GM12873 (cell line): ENCODE data around the gene BOLL.

Experiments used
- TF ChIP-seq, protein P1 (sequence below): IDR thresholded peaks from 2 replicates; pipeline ENCODE4 v1.5.1; 2012; ENCODE audit warnings: low read depth, mild to moderate bottlenecking, moderate library complexity, low read length, control low read depth; ENCODE audit not compliant: insufficient read depth; ENCODE audit errors: missing control alignments

The BOLL gene

DNA sequence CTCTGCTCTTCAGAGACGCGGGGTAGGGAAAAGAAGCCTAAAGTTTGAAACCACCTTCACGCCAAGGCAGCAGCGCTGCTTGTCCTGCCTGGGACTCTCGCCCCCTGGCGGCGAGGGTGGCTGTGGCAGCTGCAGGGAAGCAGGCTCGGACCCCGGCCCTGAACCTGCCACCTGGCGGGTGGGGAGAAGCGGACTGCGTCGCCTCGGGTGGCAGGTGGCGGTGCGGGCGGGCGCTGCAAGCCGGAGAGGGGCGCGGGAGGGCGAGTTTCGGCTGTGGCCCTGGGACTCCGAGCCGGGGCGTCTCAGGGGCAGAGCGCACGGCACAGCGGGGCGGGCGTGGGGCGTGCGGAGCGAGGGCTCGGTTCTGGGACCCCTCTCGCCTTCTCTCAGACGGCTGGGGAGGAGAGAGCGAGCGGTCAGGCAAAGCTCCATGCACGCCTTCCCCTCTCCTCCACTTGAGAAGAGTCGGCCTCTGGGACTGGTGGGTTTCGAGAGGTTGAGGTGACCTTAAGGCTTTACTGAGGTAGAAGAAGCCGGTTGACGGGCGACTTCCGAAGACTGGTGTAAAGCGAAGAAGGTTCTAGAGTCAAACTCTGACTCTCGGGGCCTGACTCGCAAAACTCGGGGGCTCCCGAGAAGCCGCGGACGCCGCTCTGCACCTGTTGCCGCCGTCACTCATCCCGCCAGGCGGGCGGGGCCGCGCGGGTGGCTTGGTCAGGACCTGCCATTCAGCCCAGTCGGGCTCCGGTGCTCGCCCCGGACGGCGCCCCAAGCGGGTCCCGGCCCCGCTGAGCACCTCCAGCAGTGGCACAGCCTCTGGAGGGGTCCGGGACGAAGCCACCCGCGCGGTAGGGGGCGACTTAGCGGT, 1.1 kb upstream of the BOLL start:
- TF ChIP-seq, protein P1, sequence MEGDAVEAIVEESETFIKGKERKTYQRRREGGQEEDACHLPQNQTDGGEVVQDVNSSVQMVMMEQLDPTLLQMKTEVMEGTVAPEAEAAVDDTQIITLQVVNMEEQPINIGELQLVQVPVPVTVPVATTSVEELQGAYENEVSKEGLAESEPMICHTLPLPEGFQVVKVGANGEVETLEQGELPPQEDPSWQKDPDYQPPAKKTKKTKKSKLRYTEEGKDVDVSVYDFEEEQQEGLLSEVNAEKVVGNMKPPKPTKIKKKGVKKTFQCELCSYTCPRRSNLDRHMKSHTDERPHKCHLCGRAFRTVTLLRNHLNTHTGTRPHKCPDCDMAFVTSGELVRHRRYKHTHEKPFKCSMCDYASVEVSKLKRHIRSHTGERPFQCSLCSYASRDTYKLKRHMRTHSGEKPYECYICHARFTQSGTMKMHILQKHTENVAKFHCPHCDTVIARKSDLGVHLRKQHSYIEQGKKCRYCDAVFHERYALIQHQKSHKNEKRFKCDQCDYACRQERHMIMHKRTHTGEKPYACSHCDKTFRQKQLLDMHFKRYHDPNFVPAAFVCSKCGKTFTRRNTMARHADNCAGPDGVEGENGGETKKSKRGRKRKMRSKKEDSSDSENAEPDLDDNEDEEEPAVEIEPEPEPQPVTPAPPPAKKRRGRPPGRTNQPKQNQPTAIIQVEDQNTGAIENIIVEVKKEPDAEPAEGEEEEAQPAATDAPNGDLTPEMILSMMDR = peak; percentile 58

DNA sequence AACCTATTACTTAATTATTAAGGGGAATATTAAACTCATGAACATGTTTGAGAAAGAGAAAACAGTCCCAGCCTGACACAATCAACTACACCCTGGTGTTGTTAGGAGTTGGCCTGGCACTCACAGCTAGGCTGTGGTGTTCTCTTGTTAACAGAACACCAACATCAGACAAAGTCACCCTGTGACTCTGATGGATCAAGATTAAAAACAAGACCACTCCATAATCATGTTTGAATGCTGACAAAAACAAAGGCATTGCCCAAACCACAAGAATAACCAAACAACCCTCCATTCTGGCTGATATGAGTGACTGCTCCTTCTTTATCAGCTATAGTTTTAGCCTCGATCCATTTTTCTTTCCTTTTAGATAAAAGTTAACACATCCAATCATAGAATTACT, 3.0 kb downstream of the BOLL start:
- TF ChIP-seq, protein P1 = no peak

DNA sequence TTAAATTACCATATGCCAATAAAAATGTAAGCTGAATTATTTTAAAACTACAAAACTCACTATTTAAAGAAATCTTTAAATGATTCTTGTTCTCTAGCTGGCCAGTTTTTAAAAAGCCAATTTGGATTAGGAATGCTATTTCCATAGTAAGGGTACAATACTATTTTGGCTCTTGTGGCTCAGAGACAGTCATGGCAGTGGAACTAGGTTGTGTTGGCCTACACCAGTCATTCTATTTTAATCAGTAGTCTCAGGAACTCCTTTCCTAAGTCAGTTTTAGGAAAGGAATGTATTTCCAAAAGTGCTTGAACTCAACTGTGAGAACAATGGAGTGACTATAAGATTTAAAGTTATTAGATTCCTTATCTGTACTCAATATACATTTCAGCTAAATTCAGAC, 5.9 kb downstream of the BOLL start:
- TF ChIP-seq, protein P1 = no peak

DNA sequence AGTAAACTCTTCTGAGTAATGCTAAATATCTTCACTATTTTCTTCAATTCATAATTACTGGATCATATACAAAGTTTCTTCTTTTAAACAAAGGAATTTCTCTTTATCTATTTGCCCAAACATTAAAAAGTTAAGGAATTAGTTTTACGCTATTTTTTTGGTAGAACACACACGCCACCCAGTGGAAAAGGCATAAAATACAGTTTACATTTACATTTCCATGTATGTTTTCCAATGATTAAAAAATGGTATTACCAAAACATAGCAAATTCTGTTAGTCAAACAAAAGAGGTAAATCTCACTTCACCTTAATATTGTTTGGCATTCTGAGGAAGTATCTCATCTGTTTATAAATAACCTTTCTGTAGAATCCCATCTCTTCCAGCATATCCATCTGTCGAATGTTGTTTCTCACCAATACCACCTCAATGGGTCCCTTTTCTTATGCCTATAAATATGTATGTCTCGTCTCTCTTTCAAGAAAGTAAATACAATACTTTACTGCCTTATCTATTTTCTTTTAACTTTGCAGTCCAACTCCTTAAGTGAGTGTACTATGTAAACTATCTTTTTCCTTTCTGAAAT, 7.2 kb downstream of the BOLL start:
- TF ChIP-seq, protein P1 = peak; percentile 52

DNA sequence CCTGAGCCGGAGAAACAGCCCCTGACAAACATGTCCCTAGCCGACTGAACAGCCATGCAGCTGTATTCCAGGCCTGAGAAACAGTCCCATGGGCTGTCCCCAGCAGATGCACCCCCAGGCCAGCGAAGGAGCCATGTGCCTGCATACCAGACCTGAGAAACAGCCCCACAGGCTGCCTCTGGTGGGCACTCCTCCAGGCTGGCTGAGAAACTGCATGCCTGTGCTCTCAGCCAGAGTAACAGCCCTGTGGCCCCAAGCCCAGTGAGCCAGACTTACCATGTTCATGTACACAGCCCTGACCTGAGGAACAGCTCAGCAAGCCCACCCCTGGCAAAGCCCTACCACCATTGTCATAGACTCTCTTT, 24.8 kb downstream of the BOLL start:
- TF ChIP-seq, protein P1 = no peak

DNA sequence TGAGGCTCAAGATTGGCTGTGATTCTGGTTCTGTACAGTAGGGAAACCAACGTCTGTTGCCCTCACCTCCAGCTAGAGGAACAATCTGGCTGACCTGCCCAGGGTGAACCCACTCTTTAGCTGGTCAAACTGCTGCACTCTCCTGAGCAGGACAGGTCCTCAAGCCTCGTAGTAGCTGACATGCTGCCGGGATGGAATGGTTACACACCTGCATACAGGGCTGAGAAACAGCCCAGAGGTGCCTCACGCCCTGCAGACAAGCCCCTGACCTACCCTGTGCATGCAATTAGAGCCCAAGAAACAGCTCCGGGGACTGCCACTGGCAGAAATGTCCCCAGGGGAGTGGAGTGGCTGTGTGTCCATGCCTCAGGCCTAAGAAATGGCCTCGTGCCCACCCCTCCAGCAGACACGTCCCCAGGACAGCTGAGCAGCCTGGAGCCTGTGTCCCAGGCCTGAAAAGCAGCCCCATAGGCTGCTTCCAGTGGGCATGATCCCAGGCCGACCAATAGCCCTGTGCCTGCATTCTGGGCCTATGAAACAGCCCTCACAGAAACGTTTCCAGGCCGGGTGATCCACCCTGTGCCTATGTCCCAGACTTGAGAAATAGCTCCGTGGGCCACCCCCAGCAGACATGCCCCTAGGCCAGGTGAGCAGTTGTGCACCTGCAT, 25.4 kb downstream of the BOLL start:
- TF ChIP-seq, protein P1 = no peak

DNA sequence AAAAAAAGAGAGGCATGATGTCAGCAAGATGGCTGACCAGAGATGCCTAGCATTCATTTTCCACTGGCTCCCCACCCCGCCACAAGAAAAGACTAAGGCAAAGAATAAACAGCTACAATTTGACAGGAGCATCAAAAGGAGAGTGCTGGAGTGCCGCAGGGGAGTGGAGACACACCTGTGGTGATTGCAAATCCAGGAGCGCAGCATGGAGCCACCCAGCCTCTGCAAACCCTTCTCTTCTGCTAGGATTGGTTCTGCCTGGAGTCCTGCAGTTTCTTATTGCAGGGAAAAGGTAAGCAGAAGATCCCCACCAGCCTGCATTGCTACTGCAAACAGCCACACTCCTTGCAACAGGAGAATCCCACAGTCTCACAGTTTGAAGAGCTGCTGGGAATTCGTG, 26.1 kb downstream of the BOLL start:
- TF ChIP-seq, protein P1 = no peak
